Panc1 (cell line): ENCODE data around the gene ZNF831. TPM values are rescaled to one million over a fixed set of nuclear protein-coding genes. Genes with fewer than 3 reads are reported as not detected.
A peak's percentile ranks its signal among the peaks of the same experiment; 100 is the strongest.

Experiments used
- ATAC-seq: fragments of 200-7000 bp; cut with Tn5 transposase; 2 replicates; pipeline ENCODE4 v1.9.1; 2020; ENCODE audit warnings: mild to moderate bottlenecking, moderate library complexity
- BruUV-seq: library from RNA; stranded (reverse); fragments of 400-500 nt; replicated peaks from 2 replicates; lab custom pipeline; 2021; lab: Mats Ljungman, UMichigan
- CTCF ChIA-PET: fragments of 300-600 bp; sonication (Branson Sonifier 250); formaldehyde crosslinking; loops from one replicate; lab custom pipeline; 2022; ENCODE audit warnings: antibody characterized with exemption; lab: Charles Lee
- POLR2A ChIA-PET: fragments of 300-600 bp; sonication (Branson Sonifier 250); formaldehyde crosslinking; loops from one replicate; lab custom pipeline; 2022; ENCODE audit warnings: antibody characterized with exemption; lab: Charles Lee
- DNase-seq: peaks from one replicate; pipeline ENCODE4 v3.0.0-alpha.2; 2010; ENCODE audit warnings: low read depth, low spot score
- H3K27ac ChIP-seq: 2 replicates; pipeline ENCODE4 v1.5.1; 2011; ENCODE audit warnings: mild to moderate bottlenecking, low read length, inconsistent platforms
- H3K27me3 ChIP-seq: fragments of 200-500 bp; sonication (Bioruptor generic); 2 replicates; pipeline ENCODE4 v1.6.0; 2014; ENCODE audit warnings: low read length, inconsistent platforms; ENCODE audit not compliant: control insufficient read depth, insufficient read depth
- H3K36me3 ChIP-seq: fragments of 200-500 bp; sonication (Bioruptor generic); 2 replicates; pipeline ENCODE4 v1.5.1; 2014; ENCODE audit warnings: inconsistent platforms, mild to moderate bottlenecking, low read length, moderate library complexity; ENCODE audit not compliant: control insufficient read depth, insufficient read depth
- H3K4me1 ChIP-seq: 2 replicates; pipeline ENCODE4 v1.5.1; 2011; ENCODE audit warnings: inconsistent platforms, mild to moderate bottlenecking, low read length, moderate library complexity; ENCODE audit not compliant: control insufficient read depth, insufficient read depth
- H3K4me3 ChIP-seq, 2 experiments: 2 replicates each; pipeline ENCODE4 v1.5.1; 2011 to 2012; ENCODE audit warnings: low read depth in 2 of 2, low read length in 2 of 2, mild to moderate bottlenecking in 2 of 2, inconsistent platforms in 1 of 2, moderate library complexity in 1 of 2
- H3K9me3 ChIP-seq: fragments of 200-500 bp; sonication (Bioruptor generic); 2 replicates; pipeline ENCODE4 v1.5.1; 2014; ENCODE audit warnings: low read depth, mild to moderate bottlenecking, inconsistent platforms, low read length, moderate library complexity; ENCODE audit not compliant: control insufficient read depth, insufficient read depth
- CTCF ChIP-seq: fragments of 450-650 bp; IDR thresholded peaks from 2 replicates; pipeline ENCODE4 v1.5.1; 2017; ENCODE audit warnings: mild to moderate bottlenecking
- POLR2AphosphoS5 ChIP-seq: IDR thresholded peaks from 2 replicates; pipeline ENCODE4 v1.6.1; 2012; ENCODE audit warnings: mild to moderate bottlenecking, low read depth, low read length, moderate library complexity
- REST ChIP-seq, 2 experiments: IDR thresholded peaks; 2 replicates each; pipeline ENCODE4 v1.6.1; 2011 to 2012; ENCODE audit warnings: low read depth in 2 of 2, control low read depth in 1 of 2, low read length in 1 of 2, mild to moderate bottlenecking in 1 of 2, moderate library complexity in 1 of 2; ENCODE audit not compliant: insufficient read depth in 1 of 2
- SIN3A ChIP-seq: IDR thresholded peaks from 2 replicates; pipeline ENCODE4 v1.6.1; 2012; ENCODE audit warnings: low read depth, mild to moderate bottlenecking, low read length, moderate library complexity, borderline replicate concordance; ENCODE audit not compliant: insufficient read depth
- TCF7L2 ChIP-seq: IDR thresholded peaks from 2 replicates; pipeline ENCODE4 v1.6.1; 2011; ENCODE audit warnings: mild to moderate bottlenecking, low read depth, low read length, inconsistent platforms
- in situ Hi-C: cut with HindIII; loops from 2 replicates; pipeline ENCODE4 v1.10.0; 2016; ENCODE audit warnings: low sequenced_read_pairs, low pct_unique_long_range_greater_than_20kb
- intact Hi-C: fragments of 100-400 bp; cut with micrococcal nuclease; formaldehyde crosslinking; loops from one replicate; pipeline ENCODE4 v1.10.0; 2022; ENCODE audit not compliant: unreplicated experiment
- total RNA-seq: library from RNA; stranded (reverse); gene quantifications from one replicate; pipeline ENCODE4 v1.2.1, GENCODE V29; 2021; ENCODE audit not compliant: unreplicated experiment

Gene ZNF831
- total RNA-seq, 1 experiment from 2014 or later = 0.03 TPM

DNA sequence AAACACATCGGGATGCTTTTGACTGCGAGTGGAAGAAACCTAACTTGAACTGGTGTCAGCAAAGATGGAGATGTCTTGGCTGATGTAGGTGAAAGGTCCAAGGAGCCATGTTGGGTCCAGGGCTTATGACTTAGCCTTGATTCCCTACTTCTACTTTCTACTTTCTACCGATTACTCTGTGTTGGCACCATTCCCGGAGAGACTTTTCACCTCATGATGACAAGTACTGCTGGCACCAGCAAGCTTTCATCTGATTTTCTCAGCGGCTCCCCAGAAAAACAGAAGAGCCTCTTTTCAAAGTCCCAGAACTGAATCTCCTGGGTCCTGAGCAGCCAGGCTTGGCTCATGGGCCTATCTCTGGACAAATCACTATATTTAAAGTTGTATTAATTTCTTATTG, 131.9 kb downstream of the ZNF831 start:
- DNase-seq (no peak), ATAC-seq (no peak)
- POLR2A ChIA-PET = no interaction called here
- Histone ChIP-seq H3K27me3 (peaks cover 25% of the 10 kb centered on the region), H3K4me1 (no peaks in the 10 kb centered on the region), H3K4me3 (no peak overlapping the region), H3K27ac (no peak overlapping the region), H3K9me3 (no peaks in the 10 kb centered on the region), H3K36me3 (no peaks in the 10 kb centered on the region)
- no TSS peak for BruUV-seq
- intact Hi-C loops = no loop called here
- TF ChIP-seq CTCF (no peak), TCF7L2 (no peak), REST (IDR thresholded peaks at IDR 0.05; ENCODE audit: insufficient read depth in 1 of 2, low read depth in 2 of 2, low read length in 1 of 2) (no peak), POLR2AphosphoS5 (no peak), SIN3A (no peak)
- in situ Hi-C loops = no loop called here
- CTCF ChIA-PET = no interaction called here

DNA sequence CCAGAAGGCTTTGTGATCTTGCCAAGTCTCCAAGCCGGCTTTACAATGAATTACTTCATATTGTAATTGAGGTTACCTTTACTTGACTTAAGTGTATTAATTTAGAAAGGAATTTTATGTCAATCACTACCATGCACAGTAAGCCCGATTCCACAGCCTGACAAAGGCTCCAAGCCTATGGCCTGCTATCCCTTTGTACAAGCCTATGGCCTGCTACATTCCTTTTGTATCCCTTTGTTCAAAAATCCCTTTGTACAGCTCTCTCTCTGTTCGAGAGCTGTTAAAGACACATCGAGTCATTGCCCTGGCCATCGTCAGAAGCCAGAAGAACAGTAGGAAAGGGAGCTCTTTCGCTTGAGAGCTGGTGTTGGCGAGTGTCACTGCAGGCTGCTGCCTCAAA, 134.1 kb downstream of the ZNF831 start:
- TF ChIP-seq SIN3A = no peak
- TF ChIP-seq CTCF = no peak
- Histone ChIP-seq H3K9me3 (no peaks in the 10 kb centered on the region), H3K4me1 (no peaks in the 10 kb centered on the region), H3K36me3 (no peaks in the 10 kb centered on the region), H3K4me3 (no peak overlapping the region), H3K27me3 (peaks cover 19% of the 10 kb centered on the region), H3K27ac (no peak overlapping the region)
- intact Hi-C loops (no loop called here), in situ Hi-C loops (no loop called here)
- DNase-seq (no peak), ATAC-seq (no peak)
- ChIA-PET CTCF (no interaction called here), POLR2A (no interaction called here)
- BruUV-seq = no TSS peak

GRCh38 chr20:59299945-59300332, 136.3 kb downstream of the ZNF831 start:
- Histone ChIP-seq H3K9me3 (no peaks in the 10 kb centered on the region), H3K27ac (no peak overlapping the region), H3K4me1 (no peaks in the 10 kb centered on the region), H3K27me3 (peaks cover 18% of the 10 kb centered on the region), H3K36me3 (no peaks in the 10 kb centered on the region), H3K4me3 (no peak overlapping the region)
- ChIA-PET POLR2A (no interaction called here), CTCF (no interaction called here)
- intact Hi-C loops (no loop called here), in situ Hi-C loops (no loop called here)
- TF ChIP-seq POLR2AphosphoS5 (no peak), SIN3A (no peak), CTCF (no peak), REST (IDR thresholded peaks at IDR 0.05; ENCODE audit: insufficient read depth in 1 of 2, low read depth in 2 of 2, low read length in 1 of 2) (no peak), TCF7L2 (no peak)
- peak; percentile 48; the same call in 1 of the 2 replicates for ATAC-seq
- BruUV-seq = no TSS peak
- no peak for DNase-seq
